ENCODE results near the gene PDE11A.

GRCh38 chr2:177597759-177598158, 474.8 kb downstream of the PDE11A start:
- no peak for TF ChIP-seq CTCF (IDR thresholded peaks at IDR 0.05)
- no peak for TF ChIP-seq POLR2A (IDR thresholded peaks at IDR 0.05)

All from lower leg skin (tissue), 3 donors.